Karpas-422 (cell line): ENCODE measurements around the gene BFSP2. TPM values are rescaled to one million over a fixed set of nuclear protein-coding genes. Genes with fewer than 3 reads are reported as not detected.

Experiments
- DNase-seq: peaks from one replicate; pipeline ENCODE4 v3.0.0-alpha.2; 2015
- H2AFZ ChIP-seq: fragments of 200-600 bp; sonication (generic); 2 replicates; pipeline ENCODE4 v1.6.1; 2014; ENCODE audit warnings: antibody characterized with exemption, low read length, mixed read lengths
- H3K27ac ChIP-seq: fragments of 200-600 bp; sonication (generic); 2 replicates; pipeline ENCODE4 v1.5.1; 2014; ENCODE audit warnings: mild to moderate bottlenecking, low read length, moderate library complexity
- H3K27me3 ChIP-seq: fragments of 200-600 bp; sonication (generic); 2 replicates; pipeline ENCODE4 v1.6.1; 2014; ENCODE audit warnings: low read length, mixed read lengths
- H3K36me3 ChIP-seq: fragments of 200-600 bp; sonication (generic); 2 replicates; pipeline ENCODE4 v1.6.1; 2014; ENCODE audit warnings: low read length, mixed read lengths; ENCODE audit not compliant: insufficient read depth
- H3K4me1 ChIP-seq: fragments of 200-600 bp; sonication (generic); 2 replicates; pipeline ENCODE4 v1.6.1; 2014; ENCODE audit warnings: mild to moderate bottlenecking, low read length, mixed read lengths
- H3K4me2 ChIP-seq: fragments of 200-600 bp; sonication (generic); 2 replicates; pipeline ENCODE4 v1.6.1; 2014; ENCODE audit warnings: low read length, low read depth, mild to moderate bottlenecking; ENCODE audit not compliant: poor library complexity, severe bottlenecking
- H3K4me3 ChIP-seq: fragments of 200-600 bp; sonication (generic); 2 replicates; pipeline ENCODE4 v1.5.1; 2014; ENCODE audit warnings: mild to moderate bottlenecking, antibody characterized with exemption, low read length, mixed read lengths
- H3K79me2 ChIP-seq: fragments of 200-600 bp; sonication (generic); 2 replicates; pipeline ENCODE4 v1.6.1; 2014; ENCODE audit warnings: mild to moderate bottlenecking, low read length, mixed read lengths
- H3K9ac ChIP-seq: fragments of 200-600 bp; sonication (generic); 2 replicates; pipeline ENCODE4 v1.6.0; 2014; ENCODE audit warnings: low read length
- H3K9me2 ChIP-seq: fragments of 200-600 bp; sonication (generic), shearing (Covaris generic); replicated peaks from 2 replicates; pipeline ENCODE4 v1.6.0; 2014; ENCODE audit warnings: mild to moderate bottlenecking, low read length, moderate library complexity; ENCODE audit not compliant: insufficient read depth
- H3K9me3 ChIP-seq: fragments of 300-700, 200-600 bp; sonication (generic); 2 replicates; pipeline ENCODE4 v1.6.1; 2014; ENCODE audit warnings: low read length, mixed read lengths
- H4K20me1 ChIP-seq: fragments of 200-600 bp; sonication (generic); 2 replicates; pipeline ENCODE4 v1.6.1; 2014; ENCODE audit warnings: mild to moderate bottlenecking, antibody characterized with exemption, low read length, low read depth; ENCODE audit not compliant: insufficient read depth
- total RNA-seq: library from RNA; depleted of rRNA; stranded (reverse); fragments of >200 nt; shearing (Covaris generic); gene quantifications from 2 replicates; pipeline ENCODE4 v1.2.3, GENCODE V29; 2014; ENCODE audit warnings: low replicate concordance

The BFSP2 gene
- total RNA-seq, 1 experiment from 2014 or later, result 33.1 TPM

DNA sequence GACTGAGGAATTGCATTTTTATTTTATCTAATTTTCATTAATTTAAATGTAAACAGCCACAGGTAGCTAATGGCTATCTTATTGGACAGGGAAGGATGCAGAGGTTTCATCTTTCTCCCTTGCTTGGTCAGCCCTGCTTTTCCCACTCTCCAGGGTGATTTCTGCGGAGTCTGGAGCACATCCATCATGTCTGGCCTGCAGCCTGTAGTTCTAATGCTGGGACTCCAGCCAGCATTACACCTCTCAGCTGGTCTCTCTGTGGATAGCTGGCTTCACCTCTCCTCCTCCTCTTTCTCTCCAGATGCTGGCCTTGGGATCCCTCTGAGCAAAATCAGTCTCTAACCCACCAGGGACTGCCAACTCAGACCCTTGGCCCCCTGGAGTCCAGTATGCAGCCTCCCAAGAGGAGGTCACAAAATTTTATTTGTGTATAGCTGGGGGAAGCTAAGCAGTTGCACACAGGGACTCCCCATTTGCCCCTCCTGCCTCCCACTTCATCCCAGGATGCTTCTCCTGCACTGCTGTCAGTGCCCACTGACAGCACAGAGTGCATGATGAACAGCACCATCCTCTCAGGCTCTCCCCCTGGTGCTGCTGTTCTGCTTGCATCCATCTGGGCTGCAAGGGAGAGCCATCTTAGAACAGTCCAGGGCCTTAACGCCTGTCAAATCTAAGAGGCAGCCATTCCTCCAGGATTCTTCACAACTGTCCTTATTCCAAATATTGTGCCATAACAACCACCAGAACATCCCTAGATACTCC, 1.7 kb downstream of the BFSP2 start:
- Histone ChIP-seq H3K4me3 (no peak overlapping the region), H3K79me2 (no peaks in the 10 kb centered on the region), H4K20me1 (no peaks in the 10 kb centered on the region), H3K36me3 (no peaks in the 10 kb centered on the region), H3K4me1 (no peaks in the 10 kb centered on the region), H3K9me3 (no peaks in the 10 kb centered on the region), H3K9me2 (no peaks in the 10 kb centered on the region), H3K4me2 (no peak overlapping the region), H3K27ac (no peak overlapping the region), H3K27me3 (no peaks in the 10 kb centered on the region), H3K9ac (no peak overlapping the region), H2AFZ (no peak overlapping the region)
- DNase-seq, result no peak

GRCh38 chr3:133404920-133405319, 5.1 kb downstream of the BFSP2 start:
- Histone ChIP-seq H3K27ac (no peak overlapping the region), H3K79me2 (no peaks in the 10 kb centered on the region), H3K27me3 (no peaks in the 10 kb centered on the region), H3K9me3 (no peaks in the 10 kb centered on the region), H2AFZ (no peak overlapping the region), H4K20me1 (no peaks in the 10 kb centered on the region), H3K36me3 (no peaks in the 10 kb centered on the region), H3K4me2 (no peak overlapping the region), H3K4me3 (no peak overlapping the region), H3K9me2 (no peaks in the 10 kb centered on the region), H3K4me1 (no peaks in the 10 kb centered on the region), H3K9ac (no peak overlapping the region)
- no peak for DNase-seq

- Histone ChIP-seq H2AFZ (no peak overlapping the region), H3K4me2 (no peak overlapping the region), H3K36me3 (no peaks in the 10 kb centered on the region), H3K9me2 (no peaks in the 10 kb centered on the region), H3K4me1 (no peaks in the 10 kb centered on the region), H3K79me2 (no peaks in the 10 kb centered on the region), H3K27ac (no peak overlapping the region), H3K27me3 (no peaks in the 10 kb centered on the region), H3K9me3 (no peaks in the 10 kb centered on the region), H4K20me1 (no peaks in the 10 kb centered on the region), H3K9ac (no peak overlapping the region), H3K4me3 (no peak overlapping the region)
- DNase-seq, result no peak
Measured at GRCh38 chr3:133408366-133408765, 8.5 kb downstream of the BFSP2 start.

GRCh38 chr3:133408961-133409360, 9.1 kb downstream of the BFSP2 start:
- no peaks in the 10 kb centered on the region for H3K36me3 ChIP-seq
- no peak overlapping the region for H3K9ac ChIP-seq
- H3K79me2 ChIP-seq, result no peaks in the 10 kb centered on the region
- no peaks in the 10 kb centered on the region for H3K4me1 ChIP-seq
- no peaks in the 10 kb centered on the region for H3K27me3 ChIP-seq
- H3K9me3 ChIP-seq, result no peaks in the 10 kb centered on the region
- DNase-seq, result no peak
- H3K4me3 ChIP-seq, result no peak overlapping the region
- H3K9me2 ChIP-seq, result no peaks in the 10 kb centered on the region
- H4K20me1 ChIP-seq, result no peaks in the 10 kb centered on the region
- H3K27ac ChIP-seq, result no peak overlapping the region
- H3K4me2 ChIP-seq, result no peak overlapping the region
- no peak overlapping the region for H2AFZ ChIP-seq

DNA sequence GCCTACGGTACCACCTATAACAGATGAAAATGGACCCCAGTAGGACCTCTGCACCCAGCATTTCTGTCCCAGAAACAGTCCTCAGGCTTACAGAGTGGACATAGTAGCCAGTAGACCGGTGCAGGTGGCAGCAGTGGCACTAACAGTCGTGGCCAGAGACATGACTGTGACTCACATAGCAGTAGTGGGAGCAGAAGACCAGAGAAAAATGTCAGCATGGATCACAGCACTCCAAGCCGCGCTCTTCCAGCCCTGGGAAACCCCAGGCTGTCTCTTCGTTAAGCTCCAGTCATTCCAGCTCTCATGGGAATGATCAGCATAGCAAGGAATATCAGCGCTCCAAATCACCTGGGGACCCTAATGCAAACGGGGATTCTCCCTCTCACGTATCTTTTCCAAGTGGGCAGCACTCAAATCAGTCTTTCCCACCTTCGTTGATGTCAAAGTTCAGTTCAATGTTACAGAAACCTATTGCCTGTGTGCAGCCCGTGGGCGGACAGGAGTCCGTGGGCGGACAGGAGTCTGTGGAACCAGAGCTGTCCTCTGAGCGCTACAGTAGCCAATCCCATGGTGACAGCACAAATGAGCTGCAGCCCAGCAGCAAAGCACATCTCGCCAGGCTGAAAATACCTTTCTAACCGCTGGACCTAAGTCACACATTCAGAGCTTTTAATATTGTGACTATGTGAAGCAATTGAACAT, 10.5 kb downstream of the BFSP2 start:
- H2AFZ ChIP-seq, result no peak overlapping the region
- H3K9me3 ChIP-seq, result no peaks in the 10 kb centered on the region
- DNase-seq, result no peak
- no peaks in the 10 kb centered on the region for H4K20me1 ChIP-seq
- H3K4me2 ChIP-seq, result no peak overlapping the region
- no peaks in the 10 kb centered on the region for H3K4me1 ChIP-seq
- H3K9ac ChIP-seq, result no peak overlapping the region
- H3K36me3 ChIP-seq, result no peaks in the 10 kb centered on the region
- H3K9me2 ChIP-seq, result no peaks in the 10 kb centered on the region
- no peaks in the 10 kb centered on the region for H3K79me2 ChIP-seq
- no peaks in the 10 kb centered on the region for H3K27me3 ChIP-seq
- H3K4me3 ChIP-seq, result no peak overlapping the region
- H3K27ac ChIP-seq, result no peak overlapping the region

DNA sequence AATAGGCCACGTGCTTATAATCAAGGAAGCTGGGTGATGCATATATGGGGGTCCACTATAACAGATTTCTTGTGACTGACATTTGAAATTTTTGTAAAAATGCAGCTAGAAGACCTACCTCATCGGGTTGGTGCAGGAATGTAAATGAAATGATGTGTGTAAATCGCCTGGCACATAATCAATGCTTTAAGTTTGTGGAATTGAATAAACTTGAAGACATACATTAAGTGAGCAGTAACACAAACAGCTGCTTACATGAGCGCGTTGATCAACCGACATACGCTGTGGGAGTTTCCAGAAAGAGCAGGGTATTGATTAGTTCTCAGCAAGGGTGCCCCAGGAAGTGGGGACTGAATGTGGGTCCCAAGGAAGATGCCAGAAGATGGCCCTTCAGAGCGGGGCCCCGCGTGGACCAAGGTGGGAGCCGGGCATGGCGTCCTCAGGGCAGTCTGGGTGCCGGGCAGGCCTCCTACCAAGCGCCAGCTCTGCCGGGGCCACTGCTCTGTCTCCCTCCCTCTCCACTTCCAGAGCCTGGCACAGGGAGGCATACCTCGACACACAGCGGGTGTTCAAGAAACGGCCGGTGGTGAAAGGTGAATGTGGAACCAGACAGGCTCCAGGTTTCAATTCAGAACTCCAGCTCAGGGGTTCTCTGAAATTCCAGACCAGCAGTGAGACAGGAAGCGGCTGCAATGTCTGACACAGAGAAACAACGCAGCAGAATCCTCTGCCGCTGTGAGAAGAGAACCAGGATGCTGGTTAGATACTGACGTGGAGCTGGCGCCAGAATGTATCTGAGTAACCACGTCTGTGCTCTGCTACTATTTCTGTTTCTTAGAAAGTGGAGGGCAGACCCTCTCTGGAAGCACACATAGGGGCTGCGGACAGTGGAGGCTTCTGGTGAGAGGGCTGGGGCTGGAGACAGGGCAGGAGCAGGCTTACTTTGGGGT, 12.6 kb downstream of the BFSP2 start:
- H3K9ac ChIP-seq, result no peak overlapping the region
- H4K20me1 ChIP-seq, result no peaks in the 10 kb centered on the region
- no peaks in the 10 kb centered on the region for H3K36me3 ChIP-seq
- H3K27ac ChIP-seq, result no peak overlapping the region
- H3K27me3 ChIP-seq, result no peaks in the 10 kb centered on the region
- DNase-seq, result no peak
- no peaks in the 10 kb centered on the region for H3K4me1 ChIP-seq
- H3K4me3 ChIP-seq, result no peak overlapping the region
- H3K9me3 ChIP-seq, result 0 out of 2 replicates have a peak, but pooled peaks cover 3% of the 10 kb centered on the region
- no peak overlapping the region for H2AFZ ChIP-seq
- no peaks in the 10 kb centered on the region for H3K9me2 ChIP-seq
- H3K4me2 ChIP-seq, result no peak overlapping the region
- no peaks in the 10 kb centered on the region for H3K79me2 ChIP-seq

DNA sequence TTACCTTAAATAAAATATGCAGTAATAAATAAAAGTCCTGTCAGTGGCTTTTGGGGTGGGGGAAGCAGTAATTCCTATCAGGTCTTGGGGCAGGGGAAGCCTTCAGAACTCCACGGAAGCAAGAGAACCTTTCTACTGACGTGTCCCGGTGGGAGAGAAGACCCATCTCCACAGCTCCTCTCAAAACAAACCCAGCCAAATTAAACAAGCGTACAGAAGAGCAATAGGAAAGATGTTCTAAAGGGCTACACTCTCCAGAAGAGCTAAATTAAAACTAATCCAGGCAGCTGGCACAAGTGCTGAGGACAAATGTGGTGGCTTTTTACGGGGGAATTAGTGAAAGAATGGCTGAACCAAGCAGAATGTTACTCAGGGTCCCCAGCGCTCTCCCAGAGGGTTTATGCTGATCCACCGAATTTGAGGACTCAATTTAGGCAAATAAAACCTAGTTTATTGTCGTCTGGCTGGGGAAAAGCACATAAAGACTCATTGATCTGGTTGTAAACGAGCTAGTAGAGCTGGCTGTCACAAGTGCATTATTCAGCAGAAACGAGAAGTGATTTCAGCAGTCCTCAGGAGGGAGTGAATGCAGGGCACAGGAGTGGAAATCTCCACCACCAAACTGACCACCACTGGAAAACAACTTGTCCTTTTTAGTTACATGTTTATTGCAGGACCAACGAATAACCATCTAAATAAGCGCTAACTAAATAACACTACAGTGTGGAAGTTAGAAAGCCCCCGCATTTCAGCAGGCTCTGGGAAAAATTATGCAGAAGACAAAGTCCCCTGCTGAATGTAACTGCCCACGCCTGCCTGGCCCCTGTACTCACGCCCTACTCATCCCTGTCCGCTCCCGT, 13.5 kb downstream of the BFSP2 start:
- no peak overlapping the region for H3K4me2 ChIP-seq
- no peak for DNase-seq
- H2AFZ ChIP-seq, result no peak overlapping the region

More for the DNA sequence above, 13.5 kb downstream of the BFSP2 start:
- H3K9me3 ChIP-seq, result peaks cover 7% of the 10 kb centered on the region; the same call in 1 of the 2 replicates
- no peaks in the 10 kb centered on the region for H3K4me1 ChIP-seq
- H3K27me3 ChIP-seq, result no peaks in the 10 kb centered on the region
- H3K79me2 ChIP-seq, result no peaks in the 10 kb centered on the region
- H3K4me3 ChIP-seq, result no peak overlapping the region
- H3K9me2 ChIP-seq, result no peaks in the 10 kb centered on the region
- H3K36me3 ChIP-seq, result no peaks in the 10 kb centered on the region
- no peaks in the 10 kb centered on the region for H4K20me1 ChIP-seq
- no peak overlapping the region for H3K27ac ChIP-seq
- H3K9ac ChIP-seq, result 0 out of 2 replicates have a peak overlapping the region, but pooled peaks have one; percentile 7
